Uterus (tissue), 4 donors: ENCODE results near the gene ZFYVE28. TPM values are rescaled to one million over a fixed set of nuclear protein-coding genes. Genes with fewer than 3 reads are reported as not detected.

Experiments
- DNase-seq, 2 donors: peaks; one replicate each; pipeline ENCODE4 v3.0.0-alpha.2; 2019 to 2020
- H3K27ac ChIP-seq, 2 donors: fragments of 200-600 bp; sonication (generic); 1 replicate in 1 of 2; 2 replicates in 1 of 2; pipeline ENCODE4 v1.5.1; 2016 to 2018
- H3K27me3 ChIP-seq, 2 donors: fragments of 200-600 bp; sonication (generic); one replicate each; pipeline ENCODE4 v1.5.1; 2018 to 2019; ENCODE audit warnings: control low read depth in 1 of 2
- H3K36me3 ChIP-seq, 2 donors: fragments of 200-600 bp; sonication (generic); one replicate each; pipeline ENCODE4 v1.5.1; 2019; ENCODE audit warnings: control low read depth in 1 of 2
- H3K4me1 ChIP-seq, 2 donors: fragments of 200-600 bp; sonication (generic); one replicate each; pipeline ENCODE4 v1.5.1; 2018 to 2019; ENCODE audit warnings: control low read depth in 1 of 2
- H3K4me3 ChIP-seq, 2 donors: fragments of 200-600 bp; sonication (generic); 1 replicate in 1 of 2; 2 replicates in 1 of 2; pipeline ENCODE4 v1.5.1; 2018 to 2019; ENCODE audit warnings: mild to moderate bottlenecking in 1 of 2
- H3K9me3 ChIP-seq, 2 donors: fragments of 200-600 bp; sonication (generic); one replicate each; pipeline ENCODE4 v1.5.1; 2019; ENCODE audit warnings: control low read depth in 1 of 2
- CTCF ChIP-seq, 4 experiments: fragments of 200-600 bp in 2 of 4; fragments of 450-650 bp in 2 of 4; sonication (generic) in 2 of 4; IDR thresholded peaks; one replicate each; pipeline ENCODE4 v1.5.1; 2016 to 2019; ENCODE audit warnings: antibody characterized with exemption in 4 of 4, mild to moderate bottlenecking in 2 of 4, moderate library complexity in 1 of 4
- POLR2A ChIP-seq, 2 donors: fragments of 450-650 bp; IDR thresholded peaks; one replicate each; pipeline ENCODE4 v1.6.1; 2016; ENCODE audit warnings: antibody characterized with exemption in 2 of 2, mild to moderate bottlenecking in 1 of 2, moderate library complexity in 1 of 2
- intact Hi-C: fragments of 100-400 bp; cut with DNase I; formaldehyde crosslinking; loops from one replicate; pipeline ENCODE4 v1.15.1; 2023; ENCODE audit warnings: low total_unique reads
- total RNA-seq, 4 donors: library from RNA; depleted of rRNA in 3 of 4; stranded (reverse); fragments of >200 nt in 3 of 4; gene quantifications; one replicate each; pipeline versions ENCODE4 v1.1.0 to v1.2.4, GENCODE V29; 2014 to 2023
- donor health status: DM: yes; HTN: yes; CAD: no.

The ZFYVE28 gene
- total RNA-seq, 4 donors from 2014 or later = 5.4 to 16.7 (median 13.4) TPM

GRCh38 chr4:2419814-2420213, 1.4 kb upstream of the ZFYVE28 start:
- Histone ChIP-seq H3K36me3 (no peaks in the 10 kb centered on the region), H3K27me3 (peaks cover 0 to 13% of the 10 kb centered on the region in 2 donors), H3K27ac (no peak overlapping the region), H3K4me3 (no peak overlapping the region), H3K4me1 (peaks cover 0 to 4% of the 10 kb centered on the region in 2 donors), H3K9me3 (no peaks in the 10 kb centered on the region)
- intact Hi-C loops = loop anchor here (5.0 kb wide), 1 partner anchor 522 kb away; no protein-coding TSS in a partner anchor
- no peak for TF ChIP-seq POLR2A (IDR thresholded peaks at IDR 0.05)
- no peak for DNase-seq

GRCh38 chr4:2418650-2419571, 466 bp upstream of the ZFYVE28 start, which contains the start of gene CFAP99:
Gene CFAP99, plus strand, starts transcription at chr4:2418955.
- peaks cover 0 to 13% of the 10 kb centered on the region in 2 donors for H3K27me3 ChIP-seq
- no peaks in the 10 kb centered on the region for H3K9me3 ChIP-seq
- H3K4me3 ChIP-seq = peak within 1 kb of the TSS; percentile 33 to 64
- peak in 3 of 4 experiments; percentile 19 to 34 (median 33) for TF ChIP-seq CTCF (IDR thresholded peaks at IDR 0.05)
- no peak for TF ChIP-seq POLR2A (IDR thresholded peaks at IDR 0.05)
- intact Hi-C loops = loop anchor here (5.0 kb wide), 1 partner anchor 523 kb away; no protein-coding TSS in a partner anchor
- no peaks in the 10 kb centered on the region for H3K36me3 ChIP-seq
- peaks cover 0 to 4% of the 10 kb centered on the region in 2 donors for H3K4me1 ChIP-seq
- H3K27ac ChIP-seq = no peak within 1 kb of the TSS
- peak; percentile 93 to 94 for DNase-seq

- H3K27me3 ChIP-seq = peaks cover 0 to 13% of the 10 kb centered on the region in 2 donors
- intact Hi-C loops = loop anchor here (5.0 kb wide), 1 partner anchor 525 kb away; no protein-coding TSS in a partner anchor
- DNase-seq = no peak
- no peak for TF ChIP-seq POLR2A (IDR thresholded peaks at IDR 0.05)
- no peak for TF ChIP-seq CTCF (IDR thresholded peaks at IDR 0.05)
- H3K4me1 ChIP-seq = peaks cover 0 to 4% of the 10 kb centered on the region in 2 donors
- peak overlapping the region; percentile 33 to 64 for H3K4me3 ChIP-seq
- no peaks in the 10 kb centered on the region for H3K9me3 ChIP-seq
- peak overlapping the region in 1 of 2 donors; percentile 4 for H3K27ac ChIP-seq
- no peaks in the 10 kb centered on the region for H3K36me3 ChIP-seq
Measured at GRCh38 chr4:2417226-2417764, 1.1 kb downstream of the ZFYVE28 start.

GRCh38 chr4:2416564-2417225, 1.8 kb downstream of the ZFYVE28 start:
- peak overlapping the region in 1 of 2 donors; percentile 4 for H3K27ac ChIP-seq
- peaks cover 0 to 4% of the 10 kb centered on the region in 2 donors for H3K4me1 ChIP-seq
- peak overlapping the region; percentile 15 to 33 for H3K4me3 ChIP-seq
- no peaks in the 10 kb centered on the region for H3K36me3 ChIP-seq
- H3K9me3 ChIP-seq = no peaks in the 10 kb centered on the region
- intact Hi-C loops = loop anchor here (5.0 kb wide), 1 partner anchor 526 kb away; no protein-coding TSS in a partner anchor
- DNase-seq = no peak
- TF ChIP-seq POLR2A (IDR thresholded peaks at IDR 0.05) = no peak
- TF ChIP-seq CTCF (IDR thresholded peaks at IDR 0.05) = no peak
- peaks cover 0 to 13% of the 10 kb centered on the region in 2 donors for H3K27me3 ChIP-seq

- DNase-seq = no peak
- Histone ChIP-seq H3K27ac (no peak overlapping the region), H3K4me1 (peaks cover 0 to 4% of the 10 kb centered on the region in 2 donors), H3K36me3 (no peaks in the 10 kb centered on the region), H3K27me3 (peaks cover 0 to 13% of the 10 kb centered on the region in 2 donors), H3K4me3 (no peak overlapping the region), H3K9me3 (no peaks in the 10 kb centered on the region)
- intact Hi-C loops = loop anchor here (5.0 kb wide), 1 partner anchor 526 kb away; no protein-coding TSS in a partner anchor
- TF ChIP-seq POLR2A (IDR thresholded peaks at IDR 0.05) = no peak
- TF ChIP-seq CTCF (IDR thresholded peaks at IDR 0.05) = no peak
Measured at GRCh38 chr4:2415881-2416563, 2.4 kb downstream of the ZFYVE28 start.
